ENCODE data around the gene FRMPD1.
"Not testable (repeated sequence)": the region's sequence is repeated elsewhere in the genome, so short reads cannot be mapped to it uniquely, and the experiment has no call there.

FRMPD1 gene

GRCh38 chr9:37760416-37761161, 109.8 kb downstream of the FRMPD1 start:
- in situ Hi-C loops (cut with HindIII; ENCODE audit: low sequenced_read_pairs) = no loop called here

- in situ Hi-C loops (cut with HindIII; ENCODE audit: low sequenced_read_pairs) = no loop called here
These were observed 110.8 kb downstream of the FRMPD1 start for GRCh38 chr9:37761511-37761910.

GRCh38 chr9:37765263-37765662, 114.5 kb downstream of the FRMPD1 start:
- in situ Hi-C loops (cut with HindIII; ENCODE audit: low sequenced_read_pairs) = not testable (repeated sequence)

GRCh38 chr9:37769306-37769705, 118.6 kb downstream of the FRMPD1 start:
- in situ Hi-C loops (cut with HindIII; ENCODE audit: low sequenced_read_pairs) = no loop called here

- in situ Hi-C loops (cut with HindIII; ENCODE audit: low sequenced_read_pairs) = no loop called here
These were observed 119.2 kb downstream of the FRMPD1 start for GRCh38 chr9:37769995-37770394.

- in situ Hi-C loops (cut with HindIII; ENCODE audit: low sequenced_read_pairs) = no loop called here
These were observed 124.6 kb downstream of the FRMPD1 start for GRCh38 chr9:37775216-37775919.

GRCh38 chr9:37776328-37776727, 125.6 kb downstream of the FRMPD1 start:
- in situ Hi-C loops (cut with HindIII; ENCODE audit: low sequenced_read_pairs) = no loop called here

GRCh38 chr9:37778534-37778933, 127.8 kb downstream of the FRMPD1 start:
- in situ Hi-C loops (cut with HindIII; ENCODE audit: low sequenced_read_pairs) = no loop called here

- in situ Hi-C loops (cut with HindIII; ENCODE audit: low sequenced_read_pairs) = no loop called here
These were observed 133.5 kb downstream of the FRMPD1 start for GRCh38 chr9:37784291-37784615.

- in situ Hi-C loops (cut with HindIII; ENCODE audit: low sequenced_read_pairs) = no loop called here
These were observed 134.1 kb downstream of the FRMPD1 start, which contains the start of gene EXOSC3 for GRCh38 chr9:37784616-37785483. TSS of gene EXOSC3 (minus strand) at chr9:37785064. CDS start at chr9:37785044, 20 bp downstream.

- in situ Hi-C loops (cut with HindIII; ENCODE audit: low sequenced_read_pairs) = no loop called here
These were observed 136.3 kb downstream of the FRMPD1 start for GRCh38 chr9:37787059-37787458.

GRCh38 chr9:37788332-37788731, 137.6 kb downstream of the FRMPD1 start:
- in situ Hi-C loops (cut with HindIII; ENCODE audit: low sequenced_read_pairs) = no loop called here

GRCh38 chr9:37790096-37790495, 139.3 kb downstream of the FRMPD1 start:
- in situ Hi-C loops (cut with HindIII; ENCODE audit: low sequenced_read_pairs) = no loop called here

GRCh38 chr9:37792122-37792521, 141.4 kb downstream of the FRMPD1 start:
- in situ Hi-C loops (cut with HindIII; ENCODE audit: low sequenced_read_pairs) = no loop called here

- in situ Hi-C loops (cut with HindIII; ENCODE audit: low sequenced_read_pairs) = no loop called here
These were observed 145.5 kb downstream of the FRMPD1 start for GRCh38 chr9:37796232-37796631.

Data from endothelial cell of hepatic sinusoid (primary cell).